ENCODE data around the gene RBM47.
A peak's percentile ranks its signal among the peaks of the same experiment; 100 is the strongest.
"Not testable (repeated sequence)": the region's sequence is repeated elsewhere in the genome, so short reads cannot be mapped to it uniquely, and the experiment has no call there.

Gene RBM47

GRCh38 chr4:40425799-40426574 lies 203.7 kb downstream of the RBM47 start:
- no peak for DNase-seq (ENCODE audit: low read depth, low spot score)
- H3K27ac ChIP-seq, result no peak overlapping the region

GRCh38 chr4:40423735-40424134 lies 205.9 kb downstream of the RBM47 start:
- no peak for DNase-seq (ENCODE audit: low read depth, low spot score)
- H3K27ac ChIP-seq, result no peak overlapping the region

GRCh38 chr4:40421839-40422708 lies 207.6 kb downstream of the RBM47 start:
- no peak overlapping the region for H3K27ac ChIP-seq
- DNase-seq (ENCODE audit: low read depth, low spot score), result no peak

GRCh38 chr4:40419231-40419912 lies 210.3 kb downstream of the RBM47 start:
- no peak overlapping the region for H3K27ac ChIP-seq
- DNase-seq (ENCODE audit: low read depth, low spot score), result no peak

GRCh38 chr4:40418430-40419230 lies 211.0 kb downstream of the RBM47 start:
- DNase-seq (ENCODE audit: low read depth, low spot score), result no peak
- H3K27ac ChIP-seq, result no peak overlapping the region

- no peak overlapping the region for H3K27ac ChIP-seq
- DNase-seq (ENCODE audit: low read depth, low spot score), result no peak
Observed at GRCh38 chr4:40417941-40418340, 211.7 kb downstream of the RBM47 start.

GRCh38 chr4:40414673-40415072 lies 215.0 kb downstream of the RBM47 start:
- DNase-seq (ENCODE audit: low read depth, low spot score), result no peak
- H3K27ac ChIP-seq, result no peak overlapping the region

GRCh38 chr4:40412866-40413795 lies 216.5 kb downstream of the RBM47 start:
- DNase-seq (ENCODE audit: low read depth, low spot score), result no peak
- no peak overlapping the region for H3K27ac ChIP-seq

GRCh38 chr4:40412388-40412787 lies 217.3 kb downstream of the RBM47 start:
- DNase-seq (ENCODE audit: low read depth, low spot score), result no peak
- no peak overlapping the region for H3K27ac ChIP-seq

- no peak for DNase-seq (ENCODE audit: low read depth, low spot score)
Observed at GRCh38 chr4:40409835-40410234, 219.8 kb downstream of the RBM47 start.

GRCh38 chr4:40407468-40407867 lies 222.2 kb downstream of the RBM47 start:
- not testable (repeated sequence) for H3K27ac ChIP-seq; DNase-seq (ENCODE audit: low read depth, low spot score)

More at GRCh38 chr4:40409835-40410234, 219.8 kb downstream of the RBM47 start:
- no peak overlapping the region for H3K27ac ChIP-seq

GRCh38 chr4:40406340-40406739 lies 223.3 kb downstream of the RBM47 start:
- no peak overlapping the region for H3K27ac ChIP-seq
- DNase-seq (ENCODE audit: low read depth, low spot score), result no peak

- DNase-seq (ENCODE audit: low read depth, low spot score), result no peak
- peak overlapping the region; percentile 77 for H3K27ac ChIP-seq
Observed at GRCh38 chr4:40405193-40405592, 224.5 kb downstream of the RBM47 start.

- no peak overlapping the region for H3K27ac ChIP-seq
- no peak for DNase-seq (ENCODE audit: low read depth, low spot score)
Observed at GRCh38 chr4:40403081-40403480, 226.6 kb downstream of the RBM47 start.

- DNase-seq (ENCODE audit: low read depth, low spot score), result no peak
- peak overlapping the region; percentile 2 for H3K27ac ChIP-seq
Observed at GRCh38 chr4:40402556-40402955, 227.1 kb downstream of the RBM47 start.

- DNase-seq (ENCODE audit: low read depth, low spot score), result no peak
- no peak overlapping the region for H3K27ac ChIP-seq
Observed at GRCh38 chr4:40401631-40402030, 228.0 kb downstream of the RBM47 start.

GRCh38 chr4:40401096-40401495 lies 228.6 kb downstream of the RBM47 start:
- no peak overlapping the region for H3K27ac ChIP-seq

GRCh38 chr4:40399578-40399977 lies 230.1 kb downstream of the RBM47 start:
- no peak overlapping the region for H3K27ac ChIP-seq

More at GRCh38 chr4:40401096-40401495, 228.6 kb downstream of the RBM47 start:
- no peak for DNase-seq (ENCODE audit: low read depth, low spot score)

More at GRCh38 chr4:40399578-40399977, 230.1 kb downstream of the RBM47 start:
- no peak for DNase-seq (ENCODE audit: low read depth, low spot score)

Data from epithelial cell of prostate (primary cell).